Colonic mucosa (tissue), 4 donors: ENCODE results near the gene COL7A1. TPM values are rescaled to one million over a fixed set of nuclear protein-coding genes. Genes with fewer than 3 reads are reported as not detected.

Source experiments
- DNase-seq: peaks from one replicate; pipeline ENCODE4 v3.0.0-alpha.2; 2020
- H3K27ac ChIP-seq: fragments of 200-600 bp; one replicate; pipeline ENCODE4 v1.8.0; 2021
- H3K27me3 ChIP-seq: fragments of 200-600 bp; one replicate; pipeline ENCODE4 v1.8.0; 2021
- H3K36me3 ChIP-seq: fragments of 200-600 bp; one replicate; pipeline ENCODE4 v1.8.0; 2021
- H3K4me1 ChIP-seq: fragments of 200-600 bp; one replicate; pipeline ENCODE4 v1.8.0; 2021; ENCODE audit warnings: mild to moderate bottlenecking
- H3K4me3 ChIP-seq: fragments of 200-600 bp; one replicate; pipeline ENCODE4 v1.8.0; 2021
- H3K9ac ChIP-seq, 2 donors: one replicate each; pipeline ENCODE4 v1.7.0; 2013; ENCODE audit warnings: control low read depth in 2 of 2, low read depth in 2 of 2, low read length in 2 of 2
- H3K9me3 ChIP-seq: fragments of 200-600 bp; one replicate; pipeline ENCODE4 v1.8.0; 2021
- intact Hi-C: fragments of 100-400 bp; cut with DNase I; formaldehyde crosslinking; loops from one replicate; pipeline ENCODE4 v1.14.1; 2022
- total RNA-seq, 2 donors: library from RNA; stranded (reverse); fragmentation: NEBNext Ultra II Directional in 1 of 2; extraction: Animal tissue kit (Norgen Biotek cat#: 25700) in 1 of 2; gene quantifications; one replicate each; pipeline ENCODE4 v1.2.1, GENCODE V29; 2021
- TF ChIP-seq, protein P1 (sequence below): fragments of 200-600 bp; IDR thresholded peaks from one replicate; pipeline ENCODE4 v1.8.0; 2022; ENCODE audit warnings: antibody characterized with exemption, mild to moderate bottlenecking
- donor health status: healthy.
- donor health status: DM: no; HTN: no; CAD: no.
- donor health status: DM: no; HTN: no; CAD: no.

COL7A1 gene
- total RNA-seq, 2 donors from 2014 or later = 3.8 to 5.1 TPM

DNA sequence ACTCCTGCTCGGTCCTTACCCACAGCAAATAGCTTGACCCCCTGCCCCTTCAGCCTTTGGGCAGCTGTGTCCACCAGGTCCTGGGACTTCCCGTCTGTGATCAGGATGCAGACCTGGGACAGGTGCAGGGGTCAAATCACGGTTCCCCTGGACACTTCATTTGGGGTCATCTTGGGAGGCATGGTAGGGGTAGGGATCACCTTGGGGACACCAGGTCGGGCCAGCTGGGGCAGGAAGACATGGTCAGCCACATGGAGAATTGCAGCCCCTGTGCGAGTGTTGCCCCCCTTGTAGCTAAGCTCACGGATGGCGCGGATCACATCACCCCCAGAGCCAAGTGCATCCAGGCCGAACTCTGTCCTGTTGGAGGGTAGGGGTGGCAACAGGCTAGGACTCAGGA, 1.8 kb downstream of the COL7A1 start:
- Histone ChIP-seq H3K9ac (no peak overlapping the region), H3K9me3 (no peaks in the 10 kb centered on the region), H3K4me3 (no peak overlapping the region), H3K27ac (no peak overlapping the region), H3K27me3 (peaks cover 9% of the 10 kb centered on the region), H3K4me1 (peaks cover 3% of the 10 kb centered on the region), H3K36me3 (no peaks in the 10 kb centered on the region)
- TF ChIP-seq, protein P1, sequence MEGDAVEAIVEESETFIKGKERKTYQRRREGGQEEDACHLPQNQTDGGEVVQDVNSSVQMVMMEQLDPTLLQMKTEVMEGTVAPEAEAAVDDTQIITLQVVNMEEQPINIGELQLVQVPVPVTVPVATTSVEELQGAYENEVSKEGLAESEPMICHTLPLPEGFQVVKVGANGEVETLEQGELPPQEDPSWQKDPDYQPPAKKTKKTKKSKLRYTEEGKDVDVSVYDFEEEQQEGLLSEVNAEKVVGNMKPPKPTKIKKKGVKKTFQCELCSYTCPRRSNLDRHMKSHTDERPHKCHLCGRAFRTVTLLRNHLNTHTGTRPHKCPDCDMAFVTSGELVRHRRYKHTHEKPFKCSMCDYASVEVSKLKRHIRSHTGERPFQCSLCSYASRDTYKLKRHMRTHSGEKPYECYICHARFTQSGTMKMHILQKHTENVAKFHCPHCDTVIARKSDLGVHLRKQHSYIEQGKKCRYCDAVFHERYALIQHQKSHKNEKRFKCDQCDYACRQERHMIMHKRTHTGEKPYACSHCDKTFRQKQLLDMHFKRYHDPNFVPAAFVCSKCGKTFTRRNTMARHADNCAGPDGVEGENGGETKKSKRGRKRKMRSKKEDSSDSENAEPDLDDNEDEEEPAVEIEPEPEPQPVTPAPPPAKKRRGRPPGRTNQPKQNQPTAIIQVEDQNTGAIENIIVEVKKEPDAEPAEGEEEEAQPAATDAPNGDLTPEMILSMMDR = no peak
- no peak for DNase-seq
- intact Hi-C loops = no loop called here

- no peak for DNase-seq
- Histone ChIP-seq H3K27ac (no peak overlapping the region), H3K27me3 (peaks cover 9% of the 10 kb centered on the region), H3K4me3 (no peak overlapping the region), H3K9me3 (no peaks in the 10 kb centered on the region), H3K9ac (no peak overlapping the region), H3K4me1 (peaks cover 3% of the 10 kb centered on the region), H3K36me3 (no peaks in the 10 kb centered on the region)
- TF ChIP-seq, protein P1 = no peak
- intact Hi-C loops = no loop called here
These were observed 2.5 kb downstream of the COL7A1 start for GRCh38 chr3:48592519-48593087.

- no peak for DNase-seq
- Histone ChIP-seq H3K9ac (no peak overlapping the region), H3K9me3 (no peaks in the 10 kb centered on the region), H3K27ac (no peak overlapping the region), H3K36me3 (no peaks in the 10 kb centered on the region), H3K4me3 (no peak overlapping the region), H3K4me1 (peaks cover 3% of the 10 kb centered on the region), H3K27me3 (peaks cover 9% of the 10 kb centered on the region)
- intact Hi-C loops = no loop called here
- TF ChIP-seq, protein P1 = no peak
These were observed 3.1 kb downstream of the COL7A1 start for GRCh38 chr3:48591886-48592518.

DNA sequence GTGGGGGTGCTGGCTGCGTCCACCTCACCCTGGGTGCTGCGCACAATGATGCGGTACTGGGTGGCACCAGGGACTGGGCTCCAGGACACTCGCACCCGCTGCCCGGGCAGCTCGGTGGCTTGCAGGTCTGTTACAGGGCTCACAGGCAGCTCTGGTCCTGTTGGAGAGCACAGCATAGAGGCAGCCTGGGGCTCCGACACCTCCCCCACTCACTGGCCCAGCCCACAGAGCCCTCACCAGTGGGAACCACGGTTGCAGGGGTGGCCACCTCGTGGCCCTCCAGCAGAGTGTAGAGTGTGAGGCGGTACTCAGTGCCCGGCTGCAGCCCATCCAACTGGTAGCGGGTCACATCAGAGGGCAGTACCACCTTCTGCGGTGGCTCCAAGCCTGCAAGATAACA, 3.7 kb downstream of the COL7A1 start:
- intact Hi-C loops = no loop called here
- H3K27me3 ChIP-seq = peaks cover 9% of the 10 kb centered on the region
- H3K9ac ChIP-seq = no peak overlapping the region
- H3K27ac ChIP-seq = no peak overlapping the region
- H3K36me3 ChIP-seq = no peaks in the 10 kb centered on the region
- TF ChIP-seq, protein P1 = no peak
- H3K4me1 ChIP-seq = peaks cover 3% of the 10 kb centered on the region
- H3K9me3 ChIP-seq = no peaks in the 10 kb centered on the region
- no peak for DNase-seq
- H3K4me3 ChIP-seq = no peak overlapping the region

- Histone ChIP-seq H3K9me3 (no peaks in the 10 kb centered on the region), H3K27ac (no peak overlapping the region), H3K9ac (no peak overlapping the region), H3K4me3 (no peak overlapping the region), H3K4me1 (no peaks in the 10 kb centered on the region), H3K36me3 (no peaks in the 10 kb centered on the region), H3K27me3 (no peaks in the 10 kb centered on the region)
- no peak for DNase-seq
- TF ChIP-seq, protein P1 = no peak
- intact Hi-C loops = no loop called here
These were observed 6.9 kb downstream of the COL7A1 start for GRCh38 chr3:48588230-48588629.
